Fibroblast of lung (primary cell): ENCODE measurements around the gene CRIP3.

Source experiments
- EZH2 ChIP-seq: IDR thresholded peaks from 2 replicates; pipeline ENCODE4 v1.5.1; 2012; ENCODE audit warnings: low read length, control low read depth, mild to moderate bottlenecking; ENCODE audit errors: missing control alignments
- TF ChIP-seq, protein P1 (sequence below), 2 donors: IDR thresholded peaks in 1 of 2; conservative IDR thresholded peaks in 1 of 2; 1 replicate in 1 of 2; 2 replicates in 1 of 2; pipeline ENCODE4 v1.5.1; 2011 to 2012; ENCODE audit warnings: low read length in 2 of 2, control low read depth in 1 of 2, inconsistent platforms in 1 of 2, low read depth in 1 of 2, mild to moderate bottlenecking in 1 of 2

DNA sequence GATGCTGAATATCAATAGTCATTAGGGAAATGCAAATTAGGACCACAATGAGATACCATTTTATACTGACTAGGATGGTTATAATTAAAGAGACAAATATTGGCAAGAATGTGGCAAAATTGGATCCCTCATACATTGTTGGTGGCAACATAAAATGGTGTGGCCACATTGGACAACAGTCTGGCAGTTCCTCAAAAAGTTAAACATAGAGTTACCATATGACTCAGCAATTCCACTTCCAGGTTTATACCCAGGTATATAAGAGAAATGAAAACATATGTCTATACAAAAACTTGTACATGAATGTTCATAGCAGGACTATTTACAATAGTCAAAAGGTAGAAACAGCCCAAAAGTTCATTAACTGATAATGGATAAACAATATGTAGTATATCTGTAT lies 2.0 kb upstream of the CRIP3 start:
- TF ChIP-seq, protein P1, sequence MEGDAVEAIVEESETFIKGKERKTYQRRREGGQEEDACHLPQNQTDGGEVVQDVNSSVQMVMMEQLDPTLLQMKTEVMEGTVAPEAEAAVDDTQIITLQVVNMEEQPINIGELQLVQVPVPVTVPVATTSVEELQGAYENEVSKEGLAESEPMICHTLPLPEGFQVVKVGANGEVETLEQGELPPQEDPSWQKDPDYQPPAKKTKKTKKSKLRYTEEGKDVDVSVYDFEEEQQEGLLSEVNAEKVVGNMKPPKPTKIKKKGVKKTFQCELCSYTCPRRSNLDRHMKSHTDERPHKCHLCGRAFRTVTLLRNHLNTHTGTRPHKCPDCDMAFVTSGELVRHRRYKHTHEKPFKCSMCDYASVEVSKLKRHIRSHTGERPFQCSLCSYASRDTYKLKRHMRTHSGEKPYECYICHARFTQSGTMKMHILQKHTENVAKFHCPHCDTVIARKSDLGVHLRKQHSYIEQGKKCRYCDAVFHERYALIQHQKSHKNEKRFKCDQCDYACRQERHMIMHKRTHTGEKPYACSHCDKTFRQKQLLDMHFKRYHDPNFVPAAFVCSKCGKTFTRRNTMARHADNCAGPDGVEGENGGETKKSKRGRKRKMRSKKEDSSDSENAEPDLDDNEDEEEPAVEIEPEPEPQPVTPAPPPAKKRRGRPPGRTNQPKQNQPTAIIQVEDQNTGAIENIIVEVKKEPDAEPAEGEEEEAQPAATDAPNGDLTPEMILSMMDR (conservative IDR thresholded peaks at IDR 0.05 in 1 of 2, IDR thresholded peaks at IDR 0.05 in 1 of 2; ENCODE audit: low read depth in 1 of 2, low read length in 2 of 2) = no peak
- no peak for TF ChIP-seq EZH2
